ENCODE data around the gene ZFHX3. TPM values are rescaled to one million over a fixed set of nuclear protein-coding genes. Genes with fewer than 3 reads are reported as not detected.

Gene ZFHX3
- total and polyA plus RNA-seq, 9 of the 15 experiments (the other 6 are each of a cell fraction or from before 2014, with no cell fraction given) = 0.01 to 0.23 (median 0.06) TPM; not detected in 4

- in situ Hi-C loops (cut with MboI) = no loop called here
- Histone ChIP-seq H3K4me2 (ENCODE audit: insufficient read depth, low read length) (no peak overlapping the region), H3K4me3 (no peak overlapping the region), H4K20me1 (replicated peaks; ENCODE audit: control insufficient read depth, insufficient read depth, low read length) (no peaks in the 10 kb centered on the region; the same call in 1 of the 2 replicates), H3K9ac (ENCODE audit: insufficient read depth in 1 of 2, low read depth in 2 of 2, low read length in 2 of 2) (no peak overlapping the region), H2AFZ (ENCODE audit: low read depth, low read length) (no peak overlapping the region), H3K27me3 (ENCODE audit: control insufficient read depth in 2 of 2, insufficient read depth in 2 of 2, low read length in 2 of 2) (peaks cover 16 to 49% of the 10 kb centered on the region in 2 experiments), H3K9me1 (ENCODE audit: control insufficient read depth, insufficient read depth, low read length) (no peaks in the 10 kb centered on the region), H3K4me1 (replicated peaks in 1 of 2; ENCODE audit: control insufficient read depth in 2 of 2, insufficient read depth in 2 of 2, low read length in 2 of 2) (no peaks in the 10 kb centered on the region), H3K9me3 (replicated peaks; ENCODE audit: control insufficient read depth, insufficient read depth, low read depth, low read length) (no peaks in the 10 kb centered on the region; the same call in 1 of the 2 replicates), H3K79me2 (ENCODE audit: control insufficient read depth, insufficient read depth, low read length) (no peaks in the 10 kb centered on the region), H3K27ac (ENCODE audit: extremely low read depth, low read depth, low read length) (no peak overlapping the region), H3K36me3 (ENCODE audit: control insufficient read depth, insufficient read depth, low read length) (no peaks in the 10 kb centered on the region)
- TF ChIP-seq HDAC3 (IDR thresholded peaks at IDR 0.05; ENCODE audit: borderline replicate concordance, partially characterized antibody) = no peak
- TF ChIP-seq MYBL2 (IDR thresholded peaks at IDR 0.05; ENCODE audit: low read depth) = no peak
- no peak for TF ChIP-seq MYBL2 (CRISPR knock-in tag; IDR thresholded peaks at IDR 0.05; ENCODE audit: borderline replicate concordance)
- TF ChIP-seq, protein P1, sequence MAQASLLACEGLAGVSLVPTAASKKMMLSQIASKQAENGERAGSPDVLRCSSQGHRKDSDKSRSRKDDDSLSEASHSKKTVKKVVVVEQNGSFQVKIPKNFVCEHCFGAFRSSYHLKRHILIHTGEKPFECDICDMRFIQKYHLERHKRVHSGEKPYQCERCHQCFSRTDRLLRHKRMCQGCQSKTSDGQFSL (CRISPR knock-in tag; IDR thresholded peaks at IDR 0.05) = no peak
- TF ChIP-seq, protein P1 (tag; IDR thresholded peaks at IDR 0.05) = no peak
- no peak for TF ChIP-seq ZNF830 (CRISPR knock-in tag; IDR thresholded peaks at IDR 0.05)
- TF ChIP-seq PHF8 (IDR thresholded peaks at IDR 0.05; ENCODE audit: borderline replicate concordance, low read length) = no peak
- TF ChIP-seq, protein P2, sequence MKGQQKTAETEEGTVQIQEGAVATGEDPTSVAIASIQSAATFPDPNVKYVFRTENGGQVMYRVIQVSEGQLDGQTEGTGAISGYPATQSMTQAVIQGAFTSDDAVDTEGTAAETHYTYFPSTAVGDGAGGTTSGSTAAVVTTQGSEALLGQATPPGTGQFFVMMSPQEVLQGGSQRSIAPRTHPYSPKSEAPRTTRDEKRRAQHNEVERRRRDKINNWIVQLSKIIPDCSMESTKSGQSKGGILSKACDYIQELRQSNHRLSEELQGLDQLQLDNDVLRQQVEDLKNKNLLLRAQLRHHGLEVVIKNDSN (CRISPR knock-in tag; IDR thresholded peaks at IDR 0.05) = no peak
- no peak for TF ChIP-seq PREB (CRISPR knock-in tag; IDR thresholded peaks at IDR 0.05)
- TF ChIP-seq ARNT (IDR thresholded peaks at IDR 0.05) = no peak
- TF ChIP-seq CHD4 (IDR thresholded peaks at IDR 0.05; ENCODE audit: insufficient read depth, insufficient replicate concordance, low read depth, low read length, poor library complexity, severe bottlenecking) = no peak
- TF ChIP-seq CC2D1A (IDR thresholded peaks at IDR 0.05) = no peak
- TF ChIP-seq RBM39 (optimal IDR thresholded peaks at IDR 0.05; ENCODE audit: low read depth, low read length) = no peak
- CTCF ChIA-PET (ENCODE audit: low intra/inter-chr PET ratio) = no interaction called here
- intact Hi-C loops (cut with micrococcal nuclease) = no loop called here
- POLR2A ChIA-PET = interaction anchor here (0.6 kb wide), 1 partner anchor 82 kb away, joined by 3 read pairs; no protein-coding TSS in a partner anchor
- ATAC-seq = no peak
- no TSS peak for BruUV-seq (replicated peaks)
- WGBS (ENCODE audit: insufficient coverage, low coverage, missing lambda C conversion rate) = 5% methylated on average over 4 of the region's 7 CpGs
- no peak for FAIRE-seq
- no peak for DNase-seq (ENCODE audit: extremely low read depth in 1 of 4, low spot score in 3 of 4)
Observed at GRCh38 chr16:72944757-72945485, 103.0 kb downstream of the ZFHX3 start.

All from K562 (cell line).